Measurements from ENCODE around the gene SAC3D1.
A peak's percentile ranks its signal among the peaks of the same experiment; 100 is the strongest.

SAC3D1 gene

GRCh38 chr11:65032216-65032615 lies 8.8 kb upstream of the SAC3D1 start:
- H3K9ac ChIP-seq (ENCODE audit: low read length), result no peak overlapping the region
- peaks cover 5% of the 10 kb centered on the region for H3K4me1 ChIP-seq (ENCODE audit: control insufficient read depth, insufficient read depth, low read length)
- no peaks in the 10 kb centered on the region for H3K27me3 ChIP-seq (ENCODE audit: control insufficient read depth, insufficient read depth, low read length)
- H3K4me3 ChIP-seq (ENCODE audit: low read length), result no peak overlapping the region
- H3K36me3 ChIP-seq (ENCODE audit: control insufficient read depth, insufficient read depth, low read length), result peaks cover 3% of the 10 kb centered on the region
- H3K9me3 ChIP-seq (ENCODE audit: control insufficient read depth, low read length), result no peaks in the 10 kb centered on the region

GRCh38 chr11:65034423-65034822 lies 6.6 kb upstream of the SAC3D1 start:
- Histone ChIP-seq H3K36me3 (ENCODE audit: control insufficient read depth, insufficient read depth, low read length) (peaks cover 3% of the 10 kb centered on the region), H3K27me3 (ENCODE audit: control insufficient read depth, insufficient read depth, low read length) (no peaks in the 10 kb centered on the region), H3K4me3 (ENCODE audit: low read length) (no peak overlapping the region), H3K9me3 (ENCODE audit: control insufficient read depth, low read length) (no peaks in the 10 kb centered on the region), H3K4me1 (ENCODE audit: control insufficient read depth, insufficient read depth, low read length) (no peaks in the 10 kb centered on the region), H3K9ac (ENCODE audit: low read length) (no peak overlapping the region)

- H3K27me3 ChIP-seq (ENCODE audit: control insufficient read depth, insufficient read depth, low read length), result no peaks in the 10 kb centered on the region
- H3K4me3 ChIP-seq (ENCODE audit: low read length), result no peak overlapping the region
- H3K4me1 ChIP-seq (ENCODE audit: control insufficient read depth, insufficient read depth, low read length), result no peaks in the 10 kb centered on the region
- H3K9me3 ChIP-seq (ENCODE audit: control insufficient read depth, low read length), result no peaks in the 10 kb centered on the region
- H3K36me3 ChIP-seq (ENCODE audit: control insufficient read depth, insufficient read depth, low read length), result peaks cover 3% of the 10 kb centered on the region
- H3K9ac ChIP-seq (ENCODE audit: low read length), result no peak overlapping the region
These were observed 5.4 kb upstream of the SAC3D1 start for GRCh38 chr11:65035579-65035978.

- Histone ChIP-seq H3K9ac (ENCODE audit: low read length) (no peak overlapping the region), H3K9me3 (ENCODE audit: control insufficient read depth, low read length) (no peaks in the 10 kb centered on the region), H3K27me3 (ENCODE audit: control insufficient read depth, insufficient read depth, low read length) (no peaks in the 10 kb centered on the region), H3K4me3 (ENCODE audit: low read length) (no peak overlapping the region), H3K4me1 (ENCODE audit: control insufficient read depth, insufficient read depth, low read length) (no peaks in the 10 kb centered on the region), H3K36me3 (ENCODE audit: control insufficient read depth, insufficient read depth, low read length) (peaks cover 3% of the 10 kb centered on the region)
These were observed 4.1 kb upstream of the SAC3D1 start for GRCh38 chr11:65036931-65037330.

GRCh38 chr11:65040520-65040846 lies 527 bp upstream of the SAC3D1 start:
- Histone ChIP-seq H3K27me3 (ENCODE audit: control insufficient read depth, insufficient read depth, low read length) (no peaks in the 10 kb centered on the region), H3K4me3 (ENCODE audit: low read length) (peak overlapping the region; percentile 71), H3K9me3 (ENCODE audit: control insufficient read depth, low read length) (no peaks in the 10 kb centered on the region), H3K9ac (ENCODE audit: low read length) (peak overlapping the region; percentile 65), H3K36me3 (ENCODE audit: control insufficient read depth, insufficient read depth, low read length) (peaks cover 5% of the 10 kb centered on the region), H3K4me1 (ENCODE audit: control insufficient read depth, insufficient read depth, low read length) (no peaks in the 10 kb centered on the region)

- Histone ChIP-seq H3K27me3 (ENCODE audit: control insufficient read depth, insufficient read depth, low read length) (no peaks in the 10 kb centered on the region), H3K4me3 (ENCODE audit: low read length) (no peak overlapping the region), H3K36me3 (ENCODE audit: control insufficient read depth, insufficient read depth, low read length) (peaks cover 6% of the 10 kb centered on the region), H3K9me3 (ENCODE audit: control insufficient read depth, low read length) (no peaks in the 10 kb centered on the region), H3K9ac (ENCODE audit: low read length) (no peak overlapping the region), H3K4me1 (ENCODE audit: control insufficient read depth, insufficient read depth, low read length) (peaks cover 6% of the 10 kb centered on the region)
These were observed 1.9 kb downstream of the SAC3D1 start for GRCh38 chr11:65042891-65043290.

- no peak overlapping the region for H3K9ac ChIP-seq (ENCODE audit: low read length)
- H3K9me3 ChIP-seq (ENCODE audit: control insufficient read depth, low read length), result no peaks in the 10 kb centered on the region
- peaks cover 11% of the 10 kb centered on the region for H3K4me1 ChIP-seq (ENCODE audit: control insufficient read depth, insufficient read depth, low read length)
- H3K36me3 ChIP-seq (ENCODE audit: control insufficient read depth, insufficient read depth, low read length), result peaks cover 6% of the 10 kb centered on the region
- H3K4me3 ChIP-seq (ENCODE audit: low read length), result no peak overlapping the region
- H3K27me3 ChIP-seq (ENCODE audit: control insufficient read depth, insufficient read depth, low read length), result no peaks in the 10 kb centered on the region
These were observed 3.0 kb downstream of the SAC3D1 start for GRCh38 chr11:65043881-65044501.

- H3K27me3 ChIP-seq (ENCODE audit: control insufficient read depth, insufficient read depth, low read length), result no peaks in the 10 kb centered on the region
- H3K36me3 ChIP-seq (ENCODE audit: control insufficient read depth, insufficient read depth, low read length), result peaks cover 6% of the 10 kb centered on the region
- H3K4me1 ChIP-seq (ENCODE audit: control insufficient read depth, insufficient read depth, low read length), result peaks cover 11% of the 10 kb centered on the region
- H3K9me3 ChIP-seq (ENCODE audit: control insufficient read depth, low read length), result no peaks in the 10 kb centered on the region
- no peak overlapping the region for H3K4me3 ChIP-seq (ENCODE audit: low read length)
- H3K9ac ChIP-seq (ENCODE audit: low read length), result no peak overlapping the region
These were observed 4.1 kb downstream of the SAC3D1 start for GRCh38 chr11:65045061-65045460.

GRCh38 chr11:65045728-65046127 lies 4.7 kb downstream of the SAC3D1 start:
- no peak overlapping the region for H3K4me3 ChIP-seq (ENCODE audit: low read length)
- H3K4me1 ChIP-seq (ENCODE audit: control insufficient read depth, insufficient read depth, low read length), result peaks cover 11% of the 10 kb centered on the region
- H3K36me3 ChIP-seq (ENCODE audit: control insufficient read depth, insufficient read depth, low read length), result peaks cover 6% of the 10 kb centered on the region
- H3K27me3 ChIP-seq (ENCODE audit: control insufficient read depth, insufficient read depth, low read length), result no peaks in the 10 kb centered on the region
- H3K9ac ChIP-seq (ENCODE audit: low read length), result no peak overlapping the region
- H3K9me3 ChIP-seq (ENCODE audit: control insufficient read depth, low read length), result no peaks in the 10 kb centered on the region

GRCh38 chr11:65047581-65048422 lies 6.8 kb downstream of the SAC3D1 start:
- Histone ChIP-seq H3K4me3 (ENCODE audit: low read length) (no peak overlapping the region), H3K36me3 (ENCODE audit: control insufficient read depth, insufficient read depth, low read length) (peaks cover 6% of the 10 kb centered on the region), H3K9ac (ENCODE audit: low read length) (peak overlapping the region; percentile 45), H3K9me3 (ENCODE audit: control insufficient read depth, low read length) (no peaks in the 10 kb centered on the region), H3K4me1 (ENCODE audit: control insufficient read depth, insufficient read depth, low read length) (peaks cover 11% of the 10 kb centered on the region), H3K27me3 (ENCODE audit: control insufficient read depth, insufficient read depth, low read length) (no peaks in the 10 kb centered on the region)

- no peaks in the 10 kb centered on the region for H3K27me3 ChIP-seq (ENCODE audit: control insufficient read depth, insufficient read depth, low read length)
- H3K9me3 ChIP-seq (ENCODE audit: control insufficient read depth, low read length), result no peaks in the 10 kb centered on the region
- H3K36me3 ChIP-seq (ENCODE audit: control insufficient read depth, insufficient read depth, low read length), result no peaks in the 10 kb centered on the region
- no peak overlapping the region for H3K9ac ChIP-seq (ENCODE audit: low read length)
- H3K4me1 ChIP-seq (ENCODE audit: control insufficient read depth, insufficient read depth, low read length), result peaks cover 11% of the 10 kb centered on the region
- no peak overlapping the region for H3K4me3 ChIP-seq (ENCODE audit: low read length)
These were observed 10.4 kb downstream of the SAC3D1 start for GRCh38 chr11:65051398-65051858.

- no peak overlapping the region for H3K9ac ChIP-seq (ENCODE audit: low read length)
- H3K36me3 ChIP-seq (ENCODE audit: control insufficient read depth, insufficient read depth, low read length), result no peaks in the 10 kb centered on the region
- H3K9me3 ChIP-seq (ENCODE audit: control insufficient read depth, low read length), result no peaks in the 10 kb centered on the region
These were observed 13.0 kb downstream of the SAC3D1 start for GRCh38 chr11:65053827-65054508.

More at GRCh38 chr11:65053827-65054508, 13.0 kb downstream of the SAC3D1 start:
- H3K4me1 ChIP-seq (ENCODE audit: control insufficient read depth, insufficient read depth, low read length), result no peaks in the 10 kb centered on the region
- no peak overlapping the region for H3K4me3 ChIP-seq (ENCODE audit: low read length)
- H3K27me3 ChIP-seq (ENCODE audit: control insufficient read depth, insufficient read depth, low read length), result peaks cover 3% of the 10 kb centered on the region
